OCI-LY3 (cell line): Measurements from ENCODE around the gene AIF1L.

Experiments
- H2AFZ ChIP-seq: fragments of 200-600, 300-600 bp; shearing (Covaris generic); 2 replicates; pipeline ENCODE4 v1.6.0; 2014; ENCODE audit warnings: antibody characterized with exemption, low read depth, low read length
- H3K27ac ChIP-seq: fragments of 200-600, 300-600 bp; sonication (generic); 2 replicates; pipeline ENCODE4 v1.5.1; 2014; ENCODE audit warnings: mild to moderate bottlenecking, low read length, moderate library complexity, mixed read lengths
- H3K27me3 ChIP-seq: fragments of 200-600, 300-600 bp; sonication (generic); 2 replicates; pipeline ENCODE4 v1.6.1; 2014; ENCODE audit warnings: low read depth, low read length, mixed read lengths
- H3K36me3 ChIP-seq: fragments of 200-600, 300-600 bp; sonication (generic); replicated peaks from 2 replicates; pipeline ENCODE3; 2014; ENCODE audit warnings: low read depth, low read length, mixed read lengths
- H3K4me1 ChIP-seq: fragments of 300-600, 200-600 bp; sonication (generic); 2 replicates; pipeline ENCODE4 v1.6.1; 2014; ENCODE audit warnings: low read length, mixed read lengths
- H3K4me2 ChIP-seq: fragments of 200-600, 300-600 bp; sonication (generic); 2 replicates; pipeline ENCODE4 v1.6.1; 2014; ENCODE audit warnings: low read length, mixed read lengths
- H3K4me3 ChIP-seq: fragments of 300-600, 200-600 bp; sonication (generic); 2 replicates; pipeline ENCODE4 v1.5.1; 2014; ENCODE audit warnings: antibody characterized with exemption, mild to moderate bottlenecking, low read length, moderate library complexity
- H3K79me2 ChIP-seq: fragments of 300-600, 200-600 bp; shearing (Covaris generic); 2 replicates; pipeline ENCODE4 v1.6.1; 2014; ENCODE audit warnings: mild to moderate bottlenecking, low read length, mixed read lengths
- H3K9ac ChIP-seq: fragments of 300-600, 200-600 bp; shearing (Covaris generic); 2 replicates; pipeline ENCODE4 v1.6.0; 2014; ENCODE audit warnings: mild to moderate bottlenecking, low read length, moderate library complexity
- H3K9me3 ChIP-seq: fragments of 200-600, 300-600 bp; shearing (Covaris generic); 2 replicates; pipeline ENCODE4 v1.6.1; 2014; ENCODE audit warnings: low read length, mixed read lengths; ENCODE audit not compliant: insufficient read depth
- H4K20me1 ChIP-seq: fragments of 200-600, 300-600 bp; sonication (generic); 2 replicates; pipeline ENCODE4 v1.6.1; 2016; ENCODE audit warnings: low read length, mixed read lengths; ENCODE audit not compliant: insufficient read depth
- EZH2phosphoT487 ChIP-seq: fragments of 200-600 bp; shearing (Covaris generic); IDR thresholded peaks from 2 replicates; pipeline ENCODE4 v1.6.1; 2018; ENCODE audit warnings: antibody characterized with exemption, mixed run types, low read depth
- TF ChIP-seq, protein P1 (sequence below): fragments of 200-600, 300-600 bp; sonication (generic); IDR thresholded peaks from 2 replicates; pipeline ENCODE4 v1.5.1; 2014; ENCODE audit warnings: antibody characterized with exemption, low read length, low read depth

The AIF1L gene

DNA sequence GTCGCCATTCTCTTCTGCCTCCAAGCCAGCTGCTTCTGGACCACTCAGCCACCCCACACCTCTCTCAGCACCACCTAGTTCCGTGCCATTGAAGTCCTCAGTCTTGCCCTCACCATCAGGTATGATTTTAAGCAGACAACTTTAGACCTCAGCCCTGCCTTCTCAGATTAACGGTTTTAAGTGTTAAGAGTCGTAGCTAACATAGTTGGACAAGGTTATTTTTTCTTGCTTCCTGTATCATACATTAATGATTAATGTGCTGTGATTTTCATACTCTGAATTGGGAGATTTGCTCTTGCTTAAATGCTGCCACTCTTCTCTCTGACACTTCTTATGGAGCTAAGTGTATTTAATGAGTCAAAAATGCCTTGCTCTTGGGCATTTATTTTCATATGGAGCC is 49.9 kb downstream of the AIF1L start:
- H3K79me2 ChIP-seq, result no peaks in the 10 kb centered on the region
- H3K4me2 ChIP-seq, result no peak overlapping the region
- no peak for TF ChIP-seq EZH2phosphoT487
- TF ChIP-seq, protein P1, sequence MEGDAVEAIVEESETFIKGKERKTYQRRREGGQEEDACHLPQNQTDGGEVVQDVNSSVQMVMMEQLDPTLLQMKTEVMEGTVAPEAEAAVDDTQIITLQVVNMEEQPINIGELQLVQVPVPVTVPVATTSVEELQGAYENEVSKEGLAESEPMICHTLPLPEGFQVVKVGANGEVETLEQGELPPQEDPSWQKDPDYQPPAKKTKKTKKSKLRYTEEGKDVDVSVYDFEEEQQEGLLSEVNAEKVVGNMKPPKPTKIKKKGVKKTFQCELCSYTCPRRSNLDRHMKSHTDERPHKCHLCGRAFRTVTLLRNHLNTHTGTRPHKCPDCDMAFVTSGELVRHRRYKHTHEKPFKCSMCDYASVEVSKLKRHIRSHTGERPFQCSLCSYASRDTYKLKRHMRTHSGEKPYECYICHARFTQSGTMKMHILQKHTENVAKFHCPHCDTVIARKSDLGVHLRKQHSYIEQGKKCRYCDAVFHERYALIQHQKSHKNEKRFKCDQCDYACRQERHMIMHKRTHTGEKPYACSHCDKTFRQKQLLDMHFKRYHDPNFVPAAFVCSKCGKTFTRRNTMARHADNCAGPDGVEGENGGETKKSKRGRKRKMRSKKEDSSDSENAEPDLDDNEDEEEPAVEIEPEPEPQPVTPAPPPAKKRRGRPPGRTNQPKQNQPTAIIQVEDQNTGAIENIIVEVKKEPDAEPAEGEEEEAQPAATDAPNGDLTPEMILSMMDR, result no peak
- no peak overlapping the region for H3K4me3 ChIP-seq
- no peak overlapping the region for H2AFZ ChIP-seq
- peaks cover 70% of the 10 kb centered on the region for H3K36me3 ChIP-seq
- no peaks in the 10 kb centered on the region for H4K20me1 ChIP-seq
- H3K9me3 ChIP-seq, result no peaks in the 10 kb centered on the region
- H3K27me3 ChIP-seq, result no peaks in the 10 kb centered on the region
- no peak overlapping the region for H3K27ac ChIP-seq
- no peak overlapping the region for H3K9ac ChIP-seq
- H3K4me1 ChIP-seq, result no peaks in the 10 kb centered on the region

- H3K27me3 ChIP-seq, result no peaks in the 10 kb centered on the region
- no peaks in the 10 kb centered on the region for H3K4me1 ChIP-seq
- no peak overlapping the region for H3K9ac ChIP-seq
- H3K9me3 ChIP-seq, result no peaks in the 10 kb centered on the region
- H4K20me1 ChIP-seq, result no peaks in the 10 kb centered on the region
- H3K4me2 ChIP-seq, result no peak overlapping the region
- H3K27ac ChIP-seq, result no peak overlapping the region
- TF ChIP-seq, protein P1, result no peak
- TF ChIP-seq EZH2phosphoT487, result no peak
- peaks cover 64% of the 10 kb centered on the region for H3K36me3 ChIP-seq
- no peak overlapping the region for H2AFZ ChIP-seq
- no peak overlapping the region for H3K4me3 ChIP-seq
- no peaks in the 10 kb centered on the region for H3K79me2 ChIP-seq
Measured at GRCh38 chr9:131148276-131148675, 51.9 kb downstream of the AIF1L start.

DNA sequence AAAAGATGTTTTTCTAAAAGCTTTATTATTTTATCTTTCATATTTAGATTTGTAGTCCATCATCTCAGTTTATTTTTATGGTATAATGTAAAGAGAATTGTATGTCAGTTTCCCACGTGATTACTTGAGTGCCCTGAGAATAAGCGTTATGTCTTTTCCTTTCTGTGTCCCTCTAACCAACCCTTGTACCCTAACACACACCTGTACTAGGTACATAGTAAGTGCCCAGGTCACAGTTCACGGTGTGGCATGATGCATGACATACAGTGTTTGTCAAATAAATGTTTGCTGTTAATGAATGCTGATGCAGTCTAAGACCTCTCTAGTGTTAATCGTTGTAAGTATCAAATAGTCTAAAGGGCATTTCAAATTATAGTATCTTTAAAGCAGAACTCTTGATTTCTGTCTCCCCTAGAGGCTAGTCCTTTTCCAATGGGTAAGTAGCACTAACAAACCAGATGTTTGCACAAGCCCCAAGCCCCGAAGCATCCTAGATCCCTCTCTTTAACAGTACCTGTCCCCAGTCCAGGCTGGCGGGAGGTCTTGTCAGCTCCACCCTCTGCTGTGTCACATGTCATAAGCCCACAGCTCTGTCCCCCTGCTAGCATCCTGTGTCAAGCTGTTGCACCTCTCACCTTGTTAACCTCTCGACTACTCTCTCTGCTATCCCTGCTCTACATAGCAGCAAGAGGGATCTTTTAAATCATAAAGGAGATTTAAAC is 52.8 kb downstream of the AIF1L start:
- Histone ChIP-seq H3K36me3 (peaks cover 64% of the 10 kb centered on the region), H3K9ac (no peak overlapping the region), H3K9me3 (no peaks in the 10 kb centered on the region)

GRCh38 chr9:131149688-131150053 is 53.3 kb downstream of the AIF1L start:
- no peaks in the 10 kb centered on the region for H4K20me1 ChIP-seq
- no peaks in the 10 kb centered on the region for H3K27me3 ChIP-seq
- H3K79me2 ChIP-seq, result no peaks in the 10 kb centered on the region
- H3K9me3 ChIP-seq, result no peaks in the 10 kb centered on the region
- no peak overlapping the region for H2AFZ ChIP-seq
- H3K4me1 ChIP-seq, result no peaks in the 10 kb centered on the region
- H3K4me2 ChIP-seq, result no peak overlapping the region
- peaks cover 58% of the 10 kb centered on the region for H3K36me3 ChIP-seq
- no peak overlapping the region for H3K4me3 ChIP-seq
- no peak overlapping the region for H3K9ac ChIP-seq
- no peak overlapping the region for H3K27ac ChIP-seq
- no peak for TF ChIP-seq EZH2phosphoT487
- TF ChIP-seq, protein P1, result no peak

More for the DNA sequence above, 52.8 kb downstream of the AIF1L start:
- H4K20me1 ChIP-seq, result no peaks in the 10 kb centered on the region
- no peak overlapping the region for H3K27ac ChIP-seq
- TF ChIP-seq EZH2phosphoT487, result no peak
- TF ChIP-seq, protein P1, result no peak
- no peak overlapping the region for H2AFZ ChIP-seq
- H3K79me2 ChIP-seq, result no peaks in the 10 kb centered on the region
- H3K4me3 ChIP-seq, result no peak overlapping the region
- no peaks in the 10 kb centered on the region for H3K4me1 ChIP-seq
- H3K27me3 ChIP-seq, result no peaks in the 10 kb centered on the region
- no peak overlapping the region for H3K4me2 ChIP-seq
